ENCODE measurements around the gene SPATA2. TPM values are rescaled to one million over a fixed set of nuclear protein-coding genes. Genes with fewer than 3 reads are reported as not detected.

The SPATA2 gene
- total RNA-seq, 1 experiment from 2014 or later, result 16.0 TPM

DNA sequence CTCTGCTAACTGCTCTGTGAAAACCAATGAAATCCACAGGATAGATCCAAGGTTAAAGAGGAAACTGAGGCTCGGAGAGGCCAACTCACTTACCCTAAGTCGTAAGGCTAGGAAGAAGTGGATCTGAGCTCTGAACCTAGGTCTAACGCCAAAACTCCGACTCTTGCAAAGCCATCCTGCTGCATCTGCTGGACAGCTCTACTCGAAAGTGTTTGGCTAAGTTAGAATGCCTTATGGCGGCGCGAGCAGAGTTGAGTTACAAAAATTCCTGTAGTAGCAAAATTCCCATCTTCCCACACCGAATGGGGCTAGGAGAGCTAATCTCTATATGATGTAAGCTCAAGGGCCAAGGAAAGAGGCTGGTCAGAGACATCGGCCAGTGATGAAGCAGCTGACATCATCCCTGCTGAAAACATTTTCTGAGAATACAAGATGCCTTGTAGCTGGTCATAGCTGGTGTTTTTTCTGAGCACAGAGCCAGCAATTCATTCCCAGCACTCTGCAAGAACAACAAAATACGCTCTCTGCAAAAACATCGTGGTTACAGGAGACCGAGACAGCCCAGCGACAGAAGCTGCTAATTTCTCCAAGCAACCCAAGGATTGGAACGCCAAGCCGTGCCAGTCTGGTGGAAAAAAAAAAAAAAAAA lies 1.8 kb downstream of the SPATA2 start:
- H3K4me1 Mint-ChIP-seq (ENCODE audit: low read depth, unreplicated experiment), result peaks cover 64% of the 10 kb centered on the region
- intact Hi-C loops (cut with micrococcal nuclease; ENCODE audit: unreplicated experiment), result no loop called here
- BruUV-seq (replicated peaks), result no TSS peak
- no peaks in the 10 kb centered on the region for H3K27me3 Mint-ChIP-seq (ENCODE audit: unreplicated experiment)
- TF ChIP-seq, protein P1, sequence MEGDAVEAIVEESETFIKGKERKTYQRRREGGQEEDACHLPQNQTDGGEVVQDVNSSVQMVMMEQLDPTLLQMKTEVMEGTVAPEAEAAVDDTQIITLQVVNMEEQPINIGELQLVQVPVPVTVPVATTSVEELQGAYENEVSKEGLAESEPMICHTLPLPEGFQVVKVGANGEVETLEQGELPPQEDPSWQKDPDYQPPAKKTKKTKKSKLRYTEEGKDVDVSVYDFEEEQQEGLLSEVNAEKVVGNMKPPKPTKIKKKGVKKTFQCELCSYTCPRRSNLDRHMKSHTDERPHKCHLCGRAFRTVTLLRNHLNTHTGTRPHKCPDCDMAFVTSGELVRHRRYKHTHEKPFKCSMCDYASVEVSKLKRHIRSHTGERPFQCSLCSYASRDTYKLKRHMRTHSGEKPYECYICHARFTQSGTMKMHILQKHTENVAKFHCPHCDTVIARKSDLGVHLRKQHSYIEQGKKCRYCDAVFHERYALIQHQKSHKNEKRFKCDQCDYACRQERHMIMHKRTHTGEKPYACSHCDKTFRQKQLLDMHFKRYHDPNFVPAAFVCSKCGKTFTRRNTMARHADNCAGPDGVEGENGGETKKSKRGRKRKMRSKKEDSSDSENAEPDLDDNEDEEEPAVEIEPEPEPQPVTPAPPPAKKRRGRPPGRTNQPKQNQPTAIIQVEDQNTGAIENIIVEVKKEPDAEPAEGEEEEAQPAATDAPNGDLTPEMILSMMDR (IDR thresholded peaks at IDR 0.05; ENCODE audit: unreplicated experiment), result no peak
- peaks cover 54% of the 10 kb centered on the region for H3K36me3 Mint-ChIP-seq (ENCODE audit: insufficient read depth, unreplicated experiment)
- no peaks in the 10 kb centered on the region for H3K9me3 Mint-ChIP-seq (ENCODE audit: low read depth, unreplicated experiment)
- no peak for DNase-seq
- H3K4me3 Mint-ChIP-seq (ENCODE audit: low read depth, unreplicated experiment), result peak overlapping the region; percentile 95
- no peak overlapping the region for H3K27ac Mint-ChIP-seq (ENCODE audit: unreplicated experiment)
- CTCF ChIA-PET, result interaction anchor here (0.7 to 1.6 kb wide), 5 partner anchors 15 to 987 kb away, joined by 3 to 5 read pairs (median 3); no protein-coding TSS in a partner anchor

DNA sequence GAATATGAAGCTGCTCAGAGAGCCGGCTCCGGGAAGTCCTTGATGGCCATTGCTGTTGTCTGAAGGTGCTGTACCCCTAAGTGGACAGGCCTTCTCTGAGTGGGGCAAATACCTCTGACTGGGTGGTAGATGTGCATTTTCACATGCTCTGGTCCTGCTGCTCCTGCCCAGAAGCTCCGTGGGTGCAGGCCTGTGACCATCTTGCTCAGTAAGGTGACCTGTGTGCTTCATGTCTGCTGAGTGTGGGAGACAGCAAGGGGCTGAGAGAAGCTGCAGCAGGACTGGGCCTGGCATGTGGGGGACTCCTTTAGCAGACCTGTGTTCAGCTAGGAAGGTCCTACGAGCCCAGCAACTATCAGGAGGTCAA lies 5.0 kb downstream of the SPATA2 start:
- Mint-ChIP-seq H3K27ac (ENCODE audit: unreplicated experiment) (no peak overlapping the region), H3K36me3 (ENCODE audit: insufficient read depth, unreplicated experiment) (peaks cover 46% of the 10 kb centered on the region)
- CTCF ChIA-PET, result interaction anchor here (1.5 kb wide), 1 partner anchor 26 kb away, joined by 4 read pairs; the partner anchor contains the start of gene RNF114

DNA sequence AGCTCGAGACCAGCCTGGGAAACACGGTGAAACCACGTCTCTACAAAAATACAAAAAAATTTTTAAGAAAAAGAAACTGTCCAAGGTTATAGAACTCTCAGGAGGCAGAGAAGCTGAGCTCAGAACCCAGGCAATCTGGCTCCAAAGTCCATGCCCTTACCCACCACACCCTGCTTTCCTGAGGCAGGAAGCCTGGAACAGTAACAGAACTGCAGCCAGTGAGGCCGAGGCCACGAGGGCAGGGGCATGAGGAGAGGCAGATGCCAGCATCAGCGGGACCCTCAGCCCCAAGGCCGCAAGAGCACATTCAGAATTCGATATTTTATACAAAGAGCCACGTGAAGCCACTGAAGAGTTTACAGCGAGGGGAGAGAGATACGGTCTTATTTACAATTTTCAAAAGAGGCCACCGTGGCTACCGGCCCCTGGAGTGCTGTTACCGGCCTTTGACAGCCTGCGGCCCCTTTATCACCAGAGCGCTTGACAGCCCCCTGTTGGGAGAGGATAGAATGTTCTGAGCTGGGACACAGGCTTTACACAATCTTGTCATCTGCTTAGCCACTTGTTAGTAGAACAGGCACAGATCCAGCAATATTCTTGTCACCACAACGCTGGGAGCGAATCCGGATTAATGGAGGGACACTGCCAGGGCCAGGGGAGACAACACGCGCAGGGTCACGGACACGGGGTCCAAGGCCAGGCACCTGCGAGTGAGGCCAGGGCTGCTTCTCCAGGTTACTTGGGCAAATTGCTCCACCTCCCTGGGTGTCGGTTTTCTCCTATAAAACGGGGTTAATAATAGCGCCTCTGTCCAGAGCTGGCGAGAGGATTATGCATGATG lies 5.6 kb downstream of the SPATA2 start:
- intact Hi-C loops (cut with micrococcal nuclease; ENCODE audit: unreplicated experiment), result no loop called here
- H3K27me3 Mint-ChIP-seq (ENCODE audit: unreplicated experiment), result no peaks in the 10 kb centered on the region
- H3K4me1 Mint-ChIP-seq (ENCODE audit: low read depth, unreplicated experiment), result peaks cover 39% of the 10 kb centered on the region
- CTCF ChIA-PET, result interaction anchor here (0.5 to 1.5 kb wide), 4 partner anchors 22 to 299 kb away, joined by 3 to 5 read pairs (median 4); partner anchors contain the start of gene RNF114
- peaks cover 46% of the 10 kb centered on the region for H3K36me3 Mint-ChIP-seq (ENCODE audit: insufficient read depth, unreplicated experiment)
- no peak for DNase-seq
- no peak overlapping the region for H3K27ac Mint-ChIP-seq (ENCODE audit: unreplicated experiment)
- H3K4me3 Mint-ChIP-seq (ENCODE audit: low read depth, unreplicated experiment), result no peak overlapping the region
- no TSS peak for BruUV-seq (replicated peaks)
- TF ChIP-seq, protein P1 (IDR thresholded peaks at IDR 0.05; ENCODE audit: unreplicated experiment), result peak; percentile 38
- H3K9me3 Mint-ChIP-seq (ENCODE audit: low read depth, unreplicated experiment), result no peaks in the 10 kb centered on the region

More for the DNA sequence above, 5.0 kb downstream of the SPATA2 start:
- H3K27me3 Mint-ChIP-seq (ENCODE audit: unreplicated experiment), result no peaks in the 10 kb centered on the region
- no TSS peak for BruUV-seq (replicated peaks)
- DNase-seq, result no peak
- H3K4me3 Mint-ChIP-seq (ENCODE audit: low read depth, unreplicated experiment), result no peak overlapping the region
- intact Hi-C loops (cut with micrococcal nuclease; ENCODE audit: unreplicated experiment), result no loop called here
- TF ChIP-seq, protein P1 (IDR thresholded peaks at IDR 0.05; ENCODE audit: unreplicated experiment), result no peak
- H3K9me3 Mint-ChIP-seq (ENCODE audit: low read depth, unreplicated experiment), result no peaks in the 10 kb centered on the region
- H3K4me1 Mint-ChIP-seq (ENCODE audit: low read depth, unreplicated experiment), result peaks cover 40% of the 10 kb centered on the region

DNA sequence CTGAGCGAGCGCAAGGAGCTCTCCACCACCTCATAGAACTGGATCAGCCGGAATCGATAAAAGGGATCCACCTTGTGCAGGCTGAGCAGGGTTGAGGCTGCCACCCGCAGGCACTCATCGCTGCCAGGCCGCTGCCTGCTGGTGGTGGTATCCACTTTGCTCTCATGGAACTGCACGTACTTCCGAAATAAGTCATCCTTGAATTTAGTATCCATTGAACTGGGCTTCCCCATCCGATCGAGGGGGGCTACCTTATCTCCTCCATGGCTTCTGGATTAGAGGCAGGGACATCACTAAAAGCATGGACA lies 7.1 kb downstream of the SPATA2 start:
- Mint-ChIP-seq H3K27me3 (ENCODE audit: unreplicated experiment) (no peaks in the 10 kb centered on the region), H3K36me3 (ENCODE audit: insufficient read depth, unreplicated experiment) (peaks cover 40% of the 10 kb centered on the region), H3K27ac (ENCODE audit: unreplicated experiment) (no peak overlapping the region), H3K9me3 (ENCODE audit: low read depth, unreplicated experiment) (no peaks in the 10 kb centered on the region), H3K4me3 (ENCODE audit: low read depth, unreplicated experiment) (no peak overlapping the region), H3K4me1 (ENCODE audit: low read depth, unreplicated experiment) (peaks cover 24% of the 10 kb centered on the region)
- CTCF ChIA-PET, result no interaction called here
- DNase-seq, result no peak
- no TSS peak for BruUV-seq (replicated peaks)
- TF ChIP-seq, protein P1 (IDR thresholded peaks at IDR 0.05; ENCODE audit: unreplicated experiment), result no peak
- intact Hi-C loops (cut with micrococcal nuclease; ENCODE audit: unreplicated experiment), result no loop called here
